Fibroblast of skin of right quadriceps (primary cell): ENCODE results near the gene CDT1.

Experiments
- DNase-seq: peaks from one replicate; pipeline ENCODE4 v3.0.0-alpha.2; 2013

CDT1 gene

GRCh38 chr16:88840600-88841215 lies 37.1 kb downstream of the CDT1 start:
- DNase-seq = no peak

GRCh38 chr16:88841521-88842307 lies 38.1 kb downstream of the CDT1 start:
- no peak for DNase-seq

GRCh38 chr16:88842308-88842756 lies 38.7 kb downstream of the CDT1 start:
- DNase-seq = no peak

GRCh38 chr16:88842806-88843205 lies 39.2 kb downstream of the CDT1 start:
- no peak for DNase-seq

- no peak for DNase-seq
These were observed 39.7 kb downstream of the CDT1 start for GRCh38 chr16:88843256-88843655.

- DNase-seq = no peak
These were observed 40.9 kb downstream of the CDT1 start for GRCh38 chr16:88844419-88845036.

GRCh38 chr16:88846088-88846487 lies 42.5 kb downstream of the CDT1 start:
- DNase-seq = no peak

- no peak for DNase-seq
These were observed 44.1 kb downstream of the CDT1 start for GRCh38 chr16:88847654-88848053.

- DNase-seq = no peak
These were observed 45.0 kb downstream of the CDT1 start for GRCh38 chr16:88848557-88848956.

- no peak for DNase-seq
These were observed 47.1 kb downstream of the CDT1 start for GRCh38 chr16:88850531-88851199.

- DNase-seq = no peak
These were observed 48.0 kb downstream of the CDT1 start for GRCh38 chr16:88851616-88852015.

GRCh38 chr16:88853325-88853941 lies 49.8 kb downstream of the CDT1 start:
- no peak for DNase-seq

GRCh38 chr16:88854306-88855111 lies 50.9 kb downstream of the CDT1 start:
- no peak for DNase-seq

- DNase-seq = no peak
These were observed 51.6 kb downstream of the CDT1 start for GRCh38 chr16:88855176-88855575.

- DNase-seq = no peak
These were observed 52.1 kb downstream of the CDT1 start for GRCh38 chr16:88855736-88856121.

- DNase-seq = no peak
These were observed 52.7 kb downstream of the CDT1 start for GRCh38 chr16:88856122-88856827.

- DNase-seq = peak; percentile 93
These were observed 53.5 kb downstream of the CDT1 start, which contains the start of the genes GALNS and TRAPPC2L for GRCh38 chr16:88856828-88857727. GALNS (minus strand) TSS chr16:88856947; CDS start chr16:88856877, 70 bp downstream. TRAPPC2L (plus strand) TSS chr16:88857127; CDS start chr16:88857151, 24 bp downstream.

GRCh38 chr16:88857728-88858339 lies 54.2 kb downstream of the CDT1 start:
- peak; percentile 63 for DNase-seq
